ENCODE data around the gene OXNAD1. TPM values are rescaled to one million over a fixed set of nuclear protein-coding genes. Genes with fewer than 3 reads are reported as not detected.

The OXNAD1 gene
- total RNA-seq, 1 experiment from 2014 or later: 23.7 TPM

DNA sequence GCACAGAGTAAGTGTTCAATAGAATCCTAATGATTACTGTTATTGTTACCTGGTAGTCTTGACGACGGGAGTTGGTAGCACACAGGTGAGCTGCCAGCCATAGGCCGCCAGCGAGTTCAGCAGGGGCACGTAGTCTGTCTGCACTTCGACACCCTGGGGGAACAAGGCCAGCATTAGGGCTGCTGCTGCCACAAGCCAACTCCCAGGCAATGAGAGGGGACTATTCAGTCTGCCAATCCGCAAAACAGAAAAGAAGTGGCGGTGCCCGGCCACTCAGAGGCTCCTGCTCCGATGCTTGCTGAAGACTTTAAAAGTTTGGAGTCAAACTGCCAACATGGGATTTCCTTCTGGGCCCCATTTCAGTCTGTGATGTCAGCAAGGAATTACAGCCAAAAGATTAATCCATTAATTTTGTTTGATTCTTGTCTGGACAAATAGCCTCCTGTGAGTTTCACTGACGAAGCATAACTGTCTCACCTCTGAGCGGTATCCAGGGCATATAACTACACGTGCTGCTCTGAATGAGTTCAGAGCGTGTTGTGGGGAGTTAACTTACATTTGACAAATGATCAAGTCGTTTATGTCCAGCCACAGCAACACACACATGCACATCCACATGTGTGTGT lies 61.8 kb downstream of the OXNAD1 start:
- no peak overlapping the region for H3K4ac ChIP-seq (ENCODE audit: low read depth, low read length)
- H3K79me1 ChIP-seq (ENCODE audit: insufficient read depth, low read depth, low read length, poor library complexity, severe bottlenecking): no peaks in the 10 kb centered on the region
- no peak overlapping the region for H3K9ac ChIP-seq (ENCODE audit: extremely low read depth, insufficient read length, low read length)
- no peaks in the 10 kb centered on the region for H3K9me3 ChIP-seq (ENCODE audit: control insufficient read depth, low read depth, low read length)
- no peak overlapping the region for H2BK5ac ChIP-seq (ENCODE audit: insufficient read length, low read length)
- H4K20me1 ChIP-seq (ENCODE audit: control insufficient read depth, insufficient read depth, insufficient read length): no peaks in the 10 kb centered on the region
- peaks cover 7 to 15% of the 10 kb centered on the region in 2 experiments for H3K4me1 Mint-ChIP-seq
- TF ChIP-seq, protein P1, sequence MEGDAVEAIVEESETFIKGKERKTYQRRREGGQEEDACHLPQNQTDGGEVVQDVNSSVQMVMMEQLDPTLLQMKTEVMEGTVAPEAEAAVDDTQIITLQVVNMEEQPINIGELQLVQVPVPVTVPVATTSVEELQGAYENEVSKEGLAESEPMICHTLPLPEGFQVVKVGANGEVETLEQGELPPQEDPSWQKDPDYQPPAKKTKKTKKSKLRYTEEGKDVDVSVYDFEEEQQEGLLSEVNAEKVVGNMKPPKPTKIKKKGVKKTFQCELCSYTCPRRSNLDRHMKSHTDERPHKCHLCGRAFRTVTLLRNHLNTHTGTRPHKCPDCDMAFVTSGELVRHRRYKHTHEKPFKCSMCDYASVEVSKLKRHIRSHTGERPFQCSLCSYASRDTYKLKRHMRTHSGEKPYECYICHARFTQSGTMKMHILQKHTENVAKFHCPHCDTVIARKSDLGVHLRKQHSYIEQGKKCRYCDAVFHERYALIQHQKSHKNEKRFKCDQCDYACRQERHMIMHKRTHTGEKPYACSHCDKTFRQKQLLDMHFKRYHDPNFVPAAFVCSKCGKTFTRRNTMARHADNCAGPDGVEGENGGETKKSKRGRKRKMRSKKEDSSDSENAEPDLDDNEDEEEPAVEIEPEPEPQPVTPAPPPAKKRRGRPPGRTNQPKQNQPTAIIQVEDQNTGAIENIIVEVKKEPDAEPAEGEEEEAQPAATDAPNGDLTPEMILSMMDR (conservative IDR thresholded peaks at IDR 0.05): no peak
- no peak overlapping the region for H3K27ac ChIP-seq (ENCODE audit: insufficient read length, low read depth, low read length)
- no peak overlapping the region for H2AK5ac ChIP-seq (ENCODE audit: insufficient read length, low read length)
- no peak overlapping the region for H3K18ac ChIP-seq (ENCODE audit: insufficient read length, low read depth, low read length)
- no peak overlapping the region for H2BK20ac ChIP-seq (ENCODE audit: low read depth, low read length, poor library complexity, severe bottlenecking)
- H3K79me2 ChIP-seq (ENCODE audit: insufficient read depth, low read length): no peaks in the 10 kb centered on the region
- WGBS (ENCODE audit: extremely low coverage, insufficient read length, low lambda C conversion rate): no CpG with 5 or more reads among the region's 15 CpGs
- no peak overlapping the region for H3K27ac Mint-ChIP-seq
- no peak overlapping the region for H2BK12ac ChIP-seq (ENCODE audit: insufficient read length, low read depth, low read length)
- no peak overlapping the region for H4K91ac ChIP-seq (ENCODE audit: insufficient read length, low read depth, low read length)
- peaks cover 13 to 35% (median 25%) of the 10 kb centered on the region in 3 experiments for H3K36me3 Mint-ChIP-seq (ENCODE audit: insufficient read depth in 1 of 3, low read depth in 3 of 3)
- no peaks in the 10 kb centered on the region for H3K4me1 ChIP-seq (ENCODE audit: insufficient read depth, low read length)
- no peak overlapping the region for H3K4me3 Mint-ChIP-seq
- no peak overlapping the region for H2BK15ac ChIP-seq (ENCODE audit: low read depth, low read length)
- H3K23me2 ChIP-seq (ENCODE audit: insufficient read length, low read depth, low read length, poor library complexity, severe bottlenecking): no peaks in the 10 kb centered on the region
- H4K8ac ChIP-seq (replicated peaks; ENCODE audit: insufficient read length, low read depth, low read length): no peak overlapping the region
- no peak overlapping the region for H2AFZ ChIP-seq (ENCODE audit: low read length)
- H3K4me2 ChIP-seq (ENCODE audit: insufficient read depth, insufficient read length, low read length): no peak overlapping the region
- no peaks in the 10 kb centered on the region for H3K27me3 ChIP-seq (ENCODE audit: insufficient read depth, low read length)
- H3K23ac ChIP-seq (ENCODE audit: insufficient read length, low read depth, low read length): no peak overlapping the region
- H3T11ph ChIP-seq (ENCODE audit: low read length): no peak overlapping the region
- no peak for DNase-seq
- H3K14ac ChIP-seq (ENCODE audit: insufficient read depth, low read length): no peak overlapping the region
- no peak overlapping the region for H4K5ac ChIP-seq (ENCODE audit: insufficient read length, low read depth, low read length)
- H2BK120ac ChIP-seq (ENCODE audit: low read depth, low read length, poor library complexity, severe bottlenecking): no peak overlapping the region
- H3K56ac ChIP-seq (ENCODE audit: insufficient read length, low read depth, low read length): no peak overlapping the region
- peaks cover 5% of the 10 kb centered on the region in 2 experiments; a peak in 4 of 5 replicates for H3K9me3 Mint-ChIP-seq
- no peaks in the 10 kb centered on the region; the same call in 1 of the 2 replicates for H3K27me3 Mint-ChIP-seq (ENCODE audit: low read depth)
